Suppressor macrophage (primary cell): ENCODE results near the gene PXDN.
"Not testable (repeated sequence)": the region's sequence is repeated elsewhere in the genome, so short reads cannot be mapped to it uniquely, and the experiment has no call there.

ENCODE experiments used
- DNase-seq, 4 experiments: peaks; one replicate each; pipeline ENCODE4 v3.0.0-alpha.2; 2020 to 2022
- total RNA-seq, 17 experiments: gene quantifications; one replicate each; lab custom pipeline; 2026; ENCODE audit warnings: mixed read lengths in 6 of 17, inconsistent platforms in 3 of 17; lab: John Stamatoyannopoulos, UW

PXDN gene
- total RNA-seq: 0 to 5.0 (median 0) reads per million in 17 experiments

- DNase-seq: no peak
These were observed at the start of gene PXDN for GRCh38 chr2:1744446-1745170. PXDN (minus strand) TSS chr2:1744515; CDS start chr2:1744455, 60 bp downstream.

GRCh38 chr2:1793868-1794445, 49.6 kb upstream of the PXDN start:
- DNase-seq: no peak

- DNase-seq: no peak
These were observed 48.9 kb upstream of the PXDN start for GRCh38 chr2:1793001-1793867.

- no peak for DNase-seq
These were observed 47.5 kb upstream of the PXDN start for GRCh38 chr2:1791685-1792435.

GRCh38 chr2:1791006-1791605, 46.8 kb upstream of the PXDN start:
- DNase-seq: no peak

GRCh38 chr2:1790473-1790872, 46.2 kb upstream of the PXDN start:
- no peak for DNase-seq

GRCh38 chr2:1789610-1790009, 45.3 kb upstream of the PXDN start:
- no peak for DNase-seq

GRCh38 chr2:1788478-1788959, 44.2 kb upstream of the PXDN start:
- no peak for DNase-seq

GRCh38 chr2:1787755-1788477, 43.6 kb upstream of the PXDN start:
- no peak for DNase-seq

- DNase-seq: no peak
These were observed 40.8 kb upstream of the PXDN start for GRCh38 chr2:1784986-1785617.

- no peak for DNase-seq
These were observed 39.8 kb upstream of the PXDN start for GRCh38 chr2:1784087-1784486.

GRCh38 chr2:1782514-1782913, 38.2 kb upstream of the PXDN start:
- no peak for DNase-seq

GRCh38 chr2:1781291-1782080, 37.2 kb upstream of the PXDN start:
- DNase-seq: no peak

- no peak for DNase-seq
These were observed 36.4 kb upstream of the PXDN start for GRCh38 chr2:1780693-1781092.

- DNase-seq: not testable (repeated sequence)
These were observed 35.7 kb upstream of the PXDN start for GRCh38 chr2:1780054-1780453.

- DNase-seq: no peak
These were observed 34.3 kb upstream of the PXDN start for GRCh38 chr2:1778566-1778965.

- no peak for DNase-seq
These were observed 33.5 kb upstream of the PXDN start for GRCh38 chr2:1777781-1778180.

GRCh38 chr2:1777156-1777555, 32.8 kb upstream of the PXDN start:
- DNase-seq: no peak

GRCh38 chr2:1775511-1776035, 31.3 kb upstream of the PXDN start:
- DNase-seq: no peak

GRCh38 chr2:1774929-1775328, 30.6 kb upstream of the PXDN start:
- DNase-seq: no peak
